Measurements from ENCODE around the gene GANC.

GANC gene

GRCh38 chr15:42378011-42378410 lies 105.0 kb downstream of the GANC start:
- no peak for DNase-seq

DNA sequence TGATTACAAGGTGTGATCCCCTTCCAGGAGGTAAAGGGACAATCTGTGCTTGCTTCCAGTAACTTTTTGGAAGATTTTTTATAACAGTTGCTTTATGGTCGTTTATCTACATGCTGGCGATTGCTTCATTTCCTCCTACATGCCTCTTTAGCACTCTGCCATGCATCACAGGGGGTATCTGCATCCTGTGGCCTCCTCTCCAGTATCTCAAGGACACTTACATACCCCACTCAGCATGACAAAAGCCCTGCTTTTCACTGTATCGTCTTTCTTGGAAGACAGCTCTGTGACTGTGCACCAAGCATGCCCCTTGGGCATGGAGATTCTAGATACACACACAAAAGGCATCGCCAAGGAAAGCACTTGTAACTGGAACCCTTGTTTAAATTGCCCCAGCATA lies 111.6 kb downstream of the GANC start:
- H3K4me1 ChIP-seq = no peaks in the 10 kb centered on the region
- TF ChIP-seq CTCF (IDR thresholded peaks at IDR 0.05; ENCODE audit: low read depth, low read length) = no peak
- DNase-seq = no peak
- no peak overlapping the region for H3K4me3 ChIP-seq (ENCODE audit: low read depth, low read length)
- no peaks in the 10 kb centered on the region for H3K9me3 ChIP-seq
- no peaks in the 10 kb centered on the region for H3K36me3 ChIP-seq
- H3K27me3 ChIP-seq = no peaks in the 10 kb centered on the region

More at GRCh38 chr15:42378011-42378410, 105.0 kb downstream of the GANC start:
- no peak for TF ChIP-seq CTCF (IDR thresholded peaks at IDR 0.05; ENCODE audit: low read depth, low read length)
- no peaks in the 10 kb centered on the region for H3K36me3 ChIP-seq
- no peaks in the 10 kb centered on the region for H3K27me3 ChIP-seq
- no peak overlapping the region for H3K4me3 ChIP-seq (ENCODE audit: low read depth, low read length)
- no peaks in the 10 kb centered on the region for H3K9me3 ChIP-seq
- no peaks in the 10 kb centered on the region for H3K4me1 ChIP-seq

GRCh38 chr15:42385206-42385979 lies 112.4 kb downstream of the GANC start:
- no peak overlapping the region for H3K4me3 ChIP-seq (ENCODE audit: low read depth, low read length)
- TF ChIP-seq CTCF (IDR thresholded peaks at IDR 0.05; ENCODE audit: low read depth, low read length) = peak; percentile 96
- H3K36me3 ChIP-seq = no peaks in the 10 kb centered on the region
- H3K27me3 ChIP-seq = no peaks in the 10 kb centered on the region
- no peaks in the 10 kb centered on the region for H3K4me1 ChIP-seq
- no peaks in the 10 kb centered on the region for H3K9me3 ChIP-seq
- peak; percentile 59 for DNase-seq

GRCh38 chr15:42385980-42386700 lies 113.1 kb downstream of the GANC start:
- Histone ChIP-seq H3K4me3 (ENCODE audit: low read depth, low read length) (no peak overlapping the region), H3K9me3 (no peaks in the 10 kb centered on the region), H3K27me3 (no peaks in the 10 kb centered on the region), H3K4me1 (no peaks in the 10 kb centered on the region), H3K36me3 (no peaks in the 10 kb centered on the region)
- no peak for TF ChIP-seq CTCF (IDR thresholded peaks at IDR 0.05; ENCODE audit: low read depth, low read length)
- no peak for DNase-seq

GRCh38 chr15:42387603-42388002 lies 114.6 kb downstream of the GANC start:
- H3K4me3 ChIP-seq (ENCODE audit: low read depth, low read length) = no peak overlapping the region
- DNase-seq = no peak
- TF ChIP-seq CTCF (IDR thresholded peaks at IDR 0.05; ENCODE audit: low read depth, low read length) = no peak
- H3K9me3 ChIP-seq = no peaks in the 10 kb centered on the region
- H3K27me3 ChIP-seq = no peaks in the 10 kb centered on the region
- H3K36me3 ChIP-seq = no peaks in the 10 kb centered on the region
- no peaks in the 10 kb centered on the region for H3K4me1 ChIP-seq

Data from BE2C (cell line).